ENCODE data around the gene CHN2. TPM values are rescaled to one million over a fixed set of nuclear protein-coding genes. Genes with fewer than 3 reads are reported as not detected.
A peak's percentile ranks its signal among the peaks of the same experiment; 100 is the strongest.

Gene CHN2
- total RNA-seq, 4 donors from 2014 or later, result 8.0 to 9.8 (median 8.9) TPM

DNA sequence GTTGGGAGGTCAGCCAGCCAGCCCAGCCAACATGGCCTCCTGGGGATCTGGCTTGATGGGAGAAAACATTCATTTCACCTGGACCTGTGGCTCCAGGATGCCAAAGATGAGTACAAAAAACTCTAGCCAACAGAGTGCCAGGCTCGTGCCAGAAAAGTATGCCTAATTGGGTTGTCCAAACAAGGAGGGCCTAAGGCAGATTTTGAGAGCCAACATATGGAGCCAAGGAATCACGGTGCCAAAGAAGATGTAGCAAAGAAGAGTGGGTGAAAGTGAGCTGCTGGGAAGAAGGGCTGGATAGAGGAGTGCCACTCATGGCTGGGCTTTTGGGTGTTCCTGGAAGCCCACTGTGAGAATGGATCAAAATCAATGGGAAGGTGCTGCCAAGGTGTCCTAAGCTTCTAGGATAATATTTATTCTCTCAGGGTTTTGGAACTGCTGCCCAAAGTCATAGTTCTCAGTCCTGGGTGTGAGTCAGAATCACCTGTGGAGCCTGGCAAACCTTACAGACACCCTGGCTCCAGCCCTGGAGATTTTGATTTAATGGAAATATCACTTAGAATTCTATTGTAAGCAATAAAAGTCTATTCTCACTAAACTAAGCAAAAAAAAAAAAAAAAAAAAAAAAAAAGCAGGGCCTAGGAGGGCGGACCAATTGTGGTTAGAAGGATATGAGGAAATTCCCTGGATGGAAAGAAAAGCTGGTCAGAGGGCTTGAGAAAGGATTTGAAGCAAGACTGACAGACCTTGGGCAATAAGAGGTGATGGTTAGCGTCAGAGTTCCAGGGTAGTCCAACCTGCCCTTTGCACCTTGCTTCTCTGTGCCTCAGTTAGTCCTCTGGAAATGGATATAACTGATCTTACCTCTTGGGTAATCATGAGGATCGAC is 186.9 kb downstream of the CHN2 start:
- Histone ChIP-seq H3K4me3 (no peak overlapping the region), H3K36me3 (no peaks in the 10 kb centered on the region), H3K4me1 (no peaks in the 10 kb centered on the region), H3K27me3 (no peaks in the 10 kb centered on the region), H3K27ac (replicated peaks in 1 of 4) (no peak overlapping the region), H3K9me3 (no peaks in the 10 kb centered on the region)
- DNase-seq (ENCODE audit: extremely low spot score), result no peak
- 77% methylated on average over 5 of the region's 5 CpGs for WGBS
- TF ChIP-seq, protein P1, sequence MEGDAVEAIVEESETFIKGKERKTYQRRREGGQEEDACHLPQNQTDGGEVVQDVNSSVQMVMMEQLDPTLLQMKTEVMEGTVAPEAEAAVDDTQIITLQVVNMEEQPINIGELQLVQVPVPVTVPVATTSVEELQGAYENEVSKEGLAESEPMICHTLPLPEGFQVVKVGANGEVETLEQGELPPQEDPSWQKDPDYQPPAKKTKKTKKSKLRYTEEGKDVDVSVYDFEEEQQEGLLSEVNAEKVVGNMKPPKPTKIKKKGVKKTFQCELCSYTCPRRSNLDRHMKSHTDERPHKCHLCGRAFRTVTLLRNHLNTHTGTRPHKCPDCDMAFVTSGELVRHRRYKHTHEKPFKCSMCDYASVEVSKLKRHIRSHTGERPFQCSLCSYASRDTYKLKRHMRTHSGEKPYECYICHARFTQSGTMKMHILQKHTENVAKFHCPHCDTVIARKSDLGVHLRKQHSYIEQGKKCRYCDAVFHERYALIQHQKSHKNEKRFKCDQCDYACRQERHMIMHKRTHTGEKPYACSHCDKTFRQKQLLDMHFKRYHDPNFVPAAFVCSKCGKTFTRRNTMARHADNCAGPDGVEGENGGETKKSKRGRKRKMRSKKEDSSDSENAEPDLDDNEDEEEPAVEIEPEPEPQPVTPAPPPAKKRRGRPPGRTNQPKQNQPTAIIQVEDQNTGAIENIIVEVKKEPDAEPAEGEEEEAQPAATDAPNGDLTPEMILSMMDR (IDR thresholded peaks at IDR 0.05), result no peak
- TF ChIP-seq POLR2AphosphoS5 (IDR thresholded peaks at IDR 0.05), result no peak
- no peak for TF ChIP-seq POLR2A (IDR thresholded peaks at IDR 0.05; ENCODE audit: low read depth)
- TF ChIP-seq EP300 (IDR thresholded peaks at IDR 0.05), result no peak
- intact Hi-C loops (cut with DNase I), result no loop called here

GRCh38 chr7:29384277-29384676 is 189.7 kb downstream of the CHN2 start:
- intact Hi-C loops (cut with DNase I), result no loop called here

DNA sequence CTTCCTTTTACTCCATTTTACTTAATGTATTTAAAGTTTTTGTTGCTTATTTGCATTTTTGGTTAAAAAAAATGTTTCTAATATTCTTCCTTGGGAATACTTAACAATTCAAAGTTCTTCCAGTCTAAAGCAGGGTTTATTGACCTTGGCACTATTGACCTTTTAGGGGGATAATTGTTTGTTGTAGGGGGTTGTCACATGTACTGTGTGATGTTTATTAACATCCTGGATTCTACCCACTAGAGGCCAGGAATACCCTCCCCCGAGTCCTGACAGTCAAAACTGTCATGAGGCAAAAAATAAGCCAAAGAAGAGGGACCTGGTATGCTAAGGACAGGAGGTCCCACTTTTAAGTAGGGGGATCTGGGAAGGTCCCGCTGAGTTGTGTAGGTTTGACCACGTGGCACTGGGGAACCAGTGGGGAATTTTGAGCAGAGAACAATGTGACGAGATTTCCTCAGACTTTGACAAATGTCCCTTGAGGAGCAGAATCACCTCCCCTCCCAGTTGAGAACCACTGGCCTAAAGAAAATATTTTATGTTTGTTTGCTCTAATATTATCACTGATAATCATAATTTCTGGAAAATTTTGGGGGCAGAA is 190.7 kb downstream of the CHN2 start:
- Histone ChIP-seq H3K27ac (replicated peaks in 1 of 4) (no peak overlapping the region), H3K4me1 (no peaks in the 10 kb centered on the region), H3K27me3 (no peaks in the 10 kb centered on the region), H3K36me3 (no peaks in the 10 kb centered on the region), H3K4me3 (no peak overlapping the region), H3K9me3 (no peaks in the 10 kb centered on the region)
- 73% methylated on average over 4 of the region's 4 CpGs for WGBS
- DNase-seq (ENCODE audit: extremely low spot score), result peak; percentile 39
- no peak for TF ChIP-seq EP300 (IDR thresholded peaks at IDR 0.05)
- no peak for TF ChIP-seq POLR2AphosphoS5 (IDR thresholded peaks at IDR 0.05)
- TF ChIP-seq, protein P1 (IDR thresholded peaks at IDR 0.05), result no peak
- intact Hi-C loops (cut with DNase I), result no loop called here

More at GRCh38 chr7:29384277-29384676, 189.7 kb downstream of the CHN2 start:
- H3K27ac ChIP-seq (replicated peaks in 1 of 4), result no peak overlapping the region
- TF ChIP-seq POLR2AphosphoS5 (IDR thresholded peaks at IDR 0.05) (no peak), POLR2A (IDR thresholded peaks at IDR 0.05; ENCODE audit: low read depth) (no peak), EP300 (IDR thresholded peaks at IDR 0.05) (no peak)
- TF ChIP-seq, protein P1 (IDR thresholded peaks at IDR 0.05), result no peak
- H3K27me3 ChIP-seq, result no peaks in the 10 kb centered on the region
- no peak overlapping the region for H3K4me3 ChIP-seq
- no peaks in the 10 kb centered on the region for H3K4me1 ChIP-seq
- no peaks in the 10 kb centered on the region for H3K9me3 ChIP-seq
- DNase-seq (ENCODE audit: extremely low spot score), result peak; percentile 64
- 100% methylated on average over 2 of the region's 2 CpGs for WGBS
- no peaks in the 10 kb centered on the region for H3K36me3 ChIP-seq

- Histone ChIP-seq H3K27ac (replicated peaks in 1 of 4) (no peak overlapping the region), H3K36me3 (no peaks in the 10 kb centered on the region), H3K27me3 (no peaks in the 10 kb centered on the region), H3K9me3 (no peaks in the 10 kb centered on the region), H3K4me1 (no peaks in the 10 kb centered on the region), H3K4me3 (no peak overlapping the region)
- intact Hi-C loops (cut with DNase I), result no loop called here
- 87% methylated on average over 4 of the region's 4 CpGs for WGBS
- TF ChIP-seq POLR2A (IDR thresholded peaks at IDR 0.05; ENCODE audit: low read depth) (no peak), EP300 (IDR thresholded peaks at IDR 0.05) (no peak), POLR2AphosphoS5 (IDR thresholded peaks at IDR 0.05) (no peak)
- TF ChIP-seq, protein P1 (IDR thresholded peaks at IDR 0.05), result no peak
- DNase-seq (ENCODE audit: extremely low spot score), result no peak
Measured at GRCh38 chr7:29386196-29386765, 191.7 kb downstream of the CHN2 start.
